ENCODE data around the gene SCUBE3. TPM values are rescaled to one million over a fixed set of nuclear protein-coding genes. Genes with fewer than 3 reads are reported as not detected.

The SCUBE3 gene
- total RNA-seq, 1 experiment from 2014 or later, result 0.05 TPM

- Histone ChIP-seq H3K27ac (ENCODE audit: low read depth, low read length) (no peak overlapping the region), H3K9me2 (ENCODE audit: insufficient read depth) (no peaks in the 10 kb centered on the region), H3K79me2 (ENCODE audit: insufficient read depth, low read length) (no peaks in the 10 kb centered on the region), H3K4me1 (ENCODE audit: control insufficient read depth in 1 of 2, insufficient read depth in 2 of 2, low read length in 2 of 2) (no peaks in the 10 kb centered on the region), H3K4me2 (ENCODE audit: low read length) (no peak overlapping the region), H4K20me1 (ENCODE audit: insufficient read depth) (no peaks in the 10 kb centered on the region), H3K9me3 (ENCODE audit: control insufficient read depth in 1 of 2, insufficient read depth in 1 of 2, low read depth in 1 of 2, low read length in 2 of 2) (no peaks in the 10 kb centered on the region), H3K36me3 (ENCODE audit: control insufficient read depth in 1 of 2, insufficient read depth in 2 of 2, low read length in 2 of 2) (peaks cover 13 to 28% of the 10 kb centered on the region in 2 experiments; a peak in 3 of 4 replicates), H2AFZ (ENCODE audit: low read depth, low read length, poor library complexity, severe bottlenecking) (no peak overlapping the region), H3K4me3 (replicated peaks in 1 of 2; ENCODE audit: low read depth in 1 of 2, low read length in 2 of 2) (no peak overlapping the region), H3K27me3 (ENCODE audit: insufficient read depth, low read length) (no peaks in the 10 kb centered on the region), H3K9ac (ENCODE audit: low read length) (no peak overlapping the region)
- POLR2A ChIA-PET, result no interaction called here
- CTCF ChIA-PET, result no interaction called here
- DNase-seq (ENCODE audit: low read depth, low spot score), result no peak
- ATAC-seq, result no peak
- TF ChIP-seq EZH2 (IDR thresholded peaks at IDR 0.05) (no peak), POLR2A (IDR thresholded peaks at IDR 0.05; ENCODE audit: borderline replicate concordance, extremely low read depth, insufficient read depth, insufficient read length) (no peak), MAX (IDR thresholded peaks at IDR 0.05) (no peak), ELF1 (IDR thresholded peaks at IDR 0.05; ENCODE audit: borderline replicate concordance, low read depth) (no peak), ZNF274 (IDR thresholded peaks at IDR 0.05; ENCODE audit: low read depth, low read length) (no peak), CBX3 (IDR thresholded peaks at IDR 0.05; ENCODE audit: low read depth) (no peak), REST (IDR thresholded peaks at IDR 0.05; ENCODE audit: low read depth) (no peak), TCF7L2 (IDR thresholded peaks at IDR 0.05; ENCODE audit: borderline replicate concordance, extremely low read depth, insufficient read depth, insufficient read length) (no peak), SRF (IDR thresholded peaks at IDR 0.05; ENCODE audit: low read depth) (no peak), FOSL1 (IDR thresholded peaks at IDR 0.05; ENCODE audit: low read depth) (no peak), ATF3 (IDR thresholded peaks at IDR 0.05) (no peak), YY1 (IDR thresholded peaks at IDR 0.05; ENCODE audit: extremely low read depth, insufficient replicate concordance, low read depth, low read length) (no peak), CTCF (IDR thresholded peaks at IDR 0.05 in 2 of 3, conservative IDR thresholded peaks at IDR 0.05 in 1 of 3; ENCODE audit: borderline replicate concordance in 1 of 3, insufficient read depth in 1 of 3, low read depth in 2 of 3, low read length in 2 of 3) (no peak), ZFX (IDR thresholded peaks at IDR 0.05) (no peak), JUND (IDR thresholded peaks at IDR 0.05) (no peak), SP1 (IDR thresholded peaks at IDR 0.05; ENCODE audit: low read depth) (no peak), RAD21 (IDR thresholded peaks at IDR 0.05; ENCODE audit: low read depth) (no peak), EZH2phosphoT487 (IDR thresholded peaks at IDR 0.05; ENCODE audit: borderline replicate concordance) (no peak), SIN3A (IDR thresholded peaks at IDR 0.05; ENCODE audit: low read depth) (no peak)
- TF ChIP-seq, protein P1, sequence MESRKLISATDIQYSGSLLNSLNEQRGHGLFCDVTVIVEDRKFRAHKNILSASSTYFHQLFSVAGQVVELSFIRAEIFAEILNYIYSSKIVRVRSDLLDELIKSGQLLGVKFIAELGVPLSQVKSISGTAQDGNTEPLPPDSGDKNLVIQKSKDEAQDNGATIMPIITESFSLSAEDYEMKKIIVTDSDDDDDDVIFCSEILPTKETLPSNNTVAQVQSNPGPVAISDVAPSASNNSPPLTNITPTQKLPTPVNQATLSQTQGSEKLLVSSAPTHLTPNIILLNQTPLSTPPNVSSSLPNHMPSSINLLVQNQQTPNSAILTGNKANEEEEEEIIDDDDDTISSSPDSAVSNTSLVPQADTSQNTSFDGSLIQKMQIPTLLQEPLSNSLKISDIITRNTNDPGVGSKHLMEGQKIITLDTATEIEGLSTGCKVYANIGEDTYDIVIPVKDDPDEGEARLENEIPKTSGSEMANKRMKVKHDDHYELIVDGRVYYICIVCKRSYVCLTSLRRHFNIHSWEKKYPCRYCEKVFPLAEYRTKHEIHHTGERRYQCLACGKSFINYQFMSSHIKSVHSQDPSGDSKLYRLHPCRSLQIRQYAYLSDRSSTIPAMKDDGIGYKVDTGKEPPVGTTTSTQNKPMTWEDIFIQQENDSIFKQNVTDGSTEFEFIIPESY (IDR thresholded peaks at IDR 0.05; ENCODE audit: extremely low read depth, insufficient replicate concordance, low read length), result no peak
- intact Hi-C loops (cut with micrococcal nuclease), result no loop called here
- RAD21 ChIA-PET (ENCODE audit: low non-redundant PET in 1 of 2, low total read pairs in 2 of 2, uncharacterized antibody in 2 of 2, unreplicated experiment in 2 of 2), result no interaction called here
- BruUV-seq (replicated peaks), result no TSS peak
Measured at GRCh38 chr6:35283361-35283760, 69.6 kb downstream of the SCUBE3 start.

Data from HCT116 (cell line).